ENCODE results near the gene GLI1. TPM values are rescaled to one million over a fixed set of nuclear protein-coding genes. Genes with fewer than 3 reads are reported as not detected.

GLI1 gene
- total RNA-seq, 1 experiment from 2014 or later, result 9.7 TPM

GRCh38 chr12:57461276-57461916, 1.8 kb downstream of the GLI1 start:
- peak; percentile 96 for DNase-seq

GRCh38 chr12:57461917-57462250, 2.3 kb downstream of the GLI1 start:
- no peaks in the 10 kb centered on the region; the same call in none of the 2 replicates for H3K36me3 ChIP-seq (replicated peaks; ENCODE audit: control insufficient read depth, insufficient read depth, low read length)
- peak overlapping the region; percentile 75 for H3K4me3 ChIP-seq (ENCODE audit: insufficient read depth, low read depth, low read length)
- DNase-seq, result no peak
- peaks cover 1% of the 10 kb centered on the region; the same call in 1 of the 2 replicates for H3K27me3 ChIP-seq (ENCODE audit: control insufficient read depth, insufficient read depth, low read length)

More at GRCh38 chr12:57461276-57461916, 1.8 kb downstream of the GLI1 start:
- Histone ChIP-seq H3K4me3 (ENCODE audit: insufficient read depth, low read depth, low read length) (peak overlapping the region; percentile 75), H3K36me3 (replicated peaks; ENCODE audit: control insufficient read depth, insufficient read depth, low read length) (no peaks in the 10 kb centered on the region; the same call in none of the 2 replicates), H3K27me3 (ENCODE audit: control insufficient read depth, insufficient read depth, low read length) (peaks cover 1% of the 10 kb centered on the region; the same call in 1 of the 2 replicates)

- Histone ChIP-seq H3K36me3 (replicated peaks; ENCODE audit: control insufficient read depth, insufficient read depth, low read length) (no peaks in the 10 kb centered on the region; the same call in none of the 2 replicates), H3K27me3 (ENCODE audit: control insufficient read depth, insufficient read depth, low read length) (peaks cover 1% of the 10 kb centered on the region; the same call in 1 of the 2 replicates), H3K4me3 (ENCODE audit: insufficient read depth, low read depth, low read length) (peak overlapping the region; percentile 75)
- DNase-seq, result peak; percentile 95
Observed at GRCh38 chr12:57462251-57462911, 2.8 kb downstream of the GLI1 start.

GRCh38 chr12:57462912-57463253, 3.3 kb downstream of the GLI1 start:
- no peak for DNase-seq
- Histone ChIP-seq H3K36me3 (replicated peaks; ENCODE audit: control insufficient read depth, insufficient read depth, low read length) (no peaks in the 10 kb centered on the region; the same call in none of the 2 replicates), H3K27me3 (ENCODE audit: control insufficient read depth, insufficient read depth, low read length) (peaks cover 1% of the 10 kb centered on the region; the same call in 1 of the 2 replicates), H3K4me3 (ENCODE audit: insufficient read depth, low read depth, low read length) (no peak overlapping the region)

DNA sequence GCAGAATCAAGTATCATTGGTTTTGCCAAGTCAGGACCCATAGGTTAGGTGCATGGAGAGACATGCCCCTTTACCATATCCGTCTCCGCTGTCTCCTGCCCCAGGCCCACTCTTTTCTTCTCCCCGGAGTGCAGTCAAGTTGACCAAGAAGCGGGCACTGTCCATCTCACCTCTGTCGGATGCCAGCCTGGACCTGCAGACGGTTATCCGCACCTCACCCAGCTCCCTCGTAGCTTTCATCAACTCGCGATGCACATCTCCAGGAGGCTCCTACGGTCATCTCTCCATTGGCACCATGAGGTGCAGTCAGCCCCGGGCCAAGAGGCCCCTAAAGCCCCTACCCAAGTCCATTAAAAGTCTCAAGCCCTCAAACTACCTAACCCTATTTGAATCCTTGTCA, 5.0 kb downstream of the GLI1 start:
- Histone ChIP-seq H3K4me3 (ENCODE audit: insufficient read depth, low read depth, low read length) (no peak overlapping the region), H3K27me3 (ENCODE audit: control insufficient read depth, insufficient read depth, low read length) (peaks cover 1% of the 10 kb centered on the region; the same call in 1 of the 2 replicates), H3K36me3 (replicated peaks; ENCODE audit: control insufficient read depth, insufficient read depth, low read length) (no peaks in the 10 kb centered on the region; the same call in none of the 2 replicates)
- no peak for DNase-seq

- H3K27me3 ChIP-seq (ENCODE audit: control insufficient read depth, insufficient read depth, low read length), result peaks cover 1% of the 10 kb centered on the region; the same call in 1 of the 2 replicates
- peaks cover 2% of the 10 kb centered on the region for H3K36me3 ChIP-seq (replicated peaks; ENCODE audit: control insufficient read depth, insufficient read depth, low read length)
- no peak for DNase-seq
- H3K4me3 ChIP-seq (ENCODE audit: insufficient read depth, low read depth, low read length), result no peak overlapping the region
Observed at GRCh38 chr12:57465030-57465746, 5.6 kb downstream of the GLI1 start.

GRCh38 chr12:57465747-57466505, 6.3 kb downstream of the GLI1 start:
- Histone ChIP-seq H3K36me3 (replicated peaks; ENCODE audit: control insufficient read depth, insufficient read depth, low read length) (peaks cover 2% of the 10 kb centered on the region), H3K27me3 (ENCODE audit: control insufficient read depth, insufficient read depth, low read length) (peaks cover under 1% of the 10 kb centered on the region; the same call in 1 of the 2 replicates), H3K4me3 (ENCODE audit: insufficient read depth, low read depth, low read length) (no peak overlapping the region)
- DNase-seq, result no peak

- peaks cover 2% of the 10 kb centered on the region for H3K36me3 ChIP-seq (replicated peaks; ENCODE audit: control insufficient read depth, insufficient read depth, low read length)
- DNase-seq, result no peak
- H3K27me3 ChIP-seq (ENCODE audit: control insufficient read depth, insufficient read depth, low read length), result peaks cover 3% of the 10 kb centered on the region; the same call in 1 of the 2 replicates
- no peak overlapping the region for H3K4me3 ChIP-seq (ENCODE audit: insufficient read depth, low read depth, low read length)
Observed at GRCh38 chr12:57467212-57467874, 7.8 kb downstream of the GLI1 start.

GRCh38 chr12:57467915-57468314, 8.3 kb downstream of the GLI1 start:
- DNase-seq, result no peak
- Histone ChIP-seq H3K27me3 (ENCODE audit: control insufficient read depth, insufficient read depth, low read length) (peaks cover 7% of the 10 kb centered on the region; the same call in 1 of the 2 replicates), H3K4me3 (ENCODE audit: insufficient read depth, low read depth, low read length) (no peak overlapping the region), H3K36me3 (replicated peaks; ENCODE audit: control insufficient read depth, insufficient read depth, low read length) (peaks cover 2% of the 10 kb centered on the region)

- DNase-seq, result no peak
- peaks cover 21% of the 10 kb centered on the region for H3K27me3 ChIP-seq (ENCODE audit: control insufficient read depth, insufficient read depth, low read length)
- H3K4me3 ChIP-seq (ENCODE audit: insufficient read depth, low read depth, low read length), result no peak overlapping the region
- H3K36me3 ChIP-seq (replicated peaks; ENCODE audit: control insufficient read depth, insufficient read depth, low read length), result peaks cover 2% of the 10 kb centered on the region
Observed at GRCh38 chr12:57469296-57470164, 9.9 kb downstream of the GLI1 start.

GRCh38 chr12:57470286-57470969, 10.8 kb downstream of the GLI1 start:
- peaks cover 2% of the 10 kb centered on the region for H3K36me3 ChIP-seq (replicated peaks; ENCODE audit: control insufficient read depth, insufficient read depth, low read length)
- DNase-seq, result no peak
- H3K27me3 ChIP-seq (ENCODE audit: control insufficient read depth, insufficient read depth, low read length), result peaks cover 30% of the 10 kb centered on the region
- no peak overlapping the region for H3K4me3 ChIP-seq (ENCODE audit: insufficient read depth, low read depth, low read length)

DNA sequence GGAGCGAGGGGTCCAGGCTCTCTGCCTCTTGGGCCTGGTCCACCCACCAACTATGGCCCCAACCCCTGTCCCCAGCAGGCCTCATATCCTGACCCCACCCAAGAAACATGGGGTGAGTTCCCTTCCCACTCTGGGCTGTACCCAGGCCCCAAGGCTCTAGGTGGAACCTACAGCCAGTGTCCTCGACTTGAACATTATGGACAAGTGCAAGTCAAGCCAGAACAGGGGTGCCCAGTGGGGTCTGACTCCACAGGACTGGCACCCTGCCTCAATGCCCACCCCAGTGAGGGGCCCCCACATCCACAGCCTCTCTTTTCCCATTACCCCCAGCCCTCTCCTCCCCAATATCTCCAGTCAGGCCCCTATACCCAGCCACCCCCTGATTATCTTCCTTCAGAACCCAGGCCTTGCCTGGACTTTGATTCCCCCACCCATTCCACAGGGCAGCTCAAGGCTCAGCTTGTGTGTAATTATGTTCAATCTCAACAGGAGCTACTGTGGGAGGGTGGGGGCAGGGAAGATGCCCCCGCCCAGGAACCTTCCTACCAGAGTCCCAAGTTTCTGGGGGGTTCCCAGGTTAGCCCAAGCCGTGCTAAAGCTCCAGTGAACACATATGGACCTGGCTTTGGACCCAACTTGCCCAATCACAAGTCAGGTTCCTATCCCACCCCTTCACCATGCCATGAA, 11.5 kb downstream of the GLI1 start:
- H3K4me3 ChIP-seq (ENCODE audit: insufficient read depth, low read depth, low read length), result no peak overlapping the region
- no peak for DNase-seq
- peaks cover 2% of the 10 kb centered on the region for H3K36me3 ChIP-seq (replicated peaks; ENCODE audit: control insufficient read depth, insufficient read depth, low read length)
- H3K27me3 ChIP-seq (ENCODE audit: control insufficient read depth, insufficient read depth, low read length), result peaks cover 37% of the 10 kb centered on the region

Measured in H7 (cell line).